Panc1 (cell line): ENCODE results near the gene CFAP300.
A peak's percentile ranks its signal among the peaks of the same experiment; 100 is the strongest.

ENCODE experiments used
- CTCF ChIP-seq: fragments of 450-650 bp; IDR thresholded peaks from 2 replicates; pipeline ENCODE4 v1.5.1; 2017; ENCODE audit warnings: mild to moderate bottlenecking
- POLR2AphosphoS5 ChIP-seq: IDR thresholded peaks from 2 replicates; pipeline ENCODE4 v1.6.1; 2012; ENCODE audit warnings: mild to moderate bottlenecking, low read depth, low read length, moderate library complexity
- REST ChIP-seq, 2 experiments: IDR thresholded peaks; 2 replicates each; pipeline ENCODE4 v1.6.1; 2011 to 2012; ENCODE audit warnings: low read depth in 2 of 2, control low read depth in 1 of 2, low read length in 1 of 2, mild to moderate bottlenecking in 1 of 2, moderate library complexity in 1 of 2; ENCODE audit not compliant: insufficient read depth in 1 of 2
- TCF7L2 ChIP-seq: IDR thresholded peaks from 2 replicates; pipeline ENCODE4 v1.6.1; 2011; ENCODE audit warnings: mild to moderate bottlenecking, low read depth, low read length, inconsistent platforms

- TF ChIP-seq CTCF (no peak), REST (IDR thresholded peaks at IDR 0.05; ENCODE audit: insufficient read depth in 1 of 2, low read depth in 2 of 2, low read length in 1 of 2) (no peak), POLR2AphosphoS5 (peak; percentile 53), TCF7L2 (peak; percentile 66)
Observed at GRCh38 chr11:102109896-102110760, 62.9 kb downstream of the CFAP300 start, which contains the start of gene YAP1.
